HEK293 (cell line): ENCODE data around the gene MAPK12.

Experiments
- GLIS1 ChIP-seq: fragments of 450-650 bp; formaldehyde crosslinking; IDR thresholded peaks from 2 replicates; pipeline ENCODE4 v1.5.1; 2016; ENCODE audit warnings: missing biosample characterization, missing genetic modification characterization
- HOXC10 ChIP-seq: sonication (generic); formaldehyde crosslinking; IDR thresholded peaks from 2 replicates; pipeline ENCODE4 v1.8.1; 2023; ENCODE audit warnings: mild to moderate bottlenecking, missing genetic modification reagents
- IKZF3 ChIP-seq: fragments of 450-650 bp; IDR thresholded peaks from 2 replicates; pipeline ENCODE4 v1.5.0; 2018; ENCODE audit warnings: missing biosample characterization, mild to moderate bottlenecking, missing genetic modification characterization, moderate library complexity
- KLF10 ChIP-seq: fragments of 450-650 bp; IDR thresholded peaks from 2 replicates; pipeline ENCODE4 v1.5.1; 2018; ENCODE audit warnings: missing biosample characterization, mild to moderate bottlenecking, missing genetic modification characterization
- KLF9 ChIP-seq: fragments of 450-650 bp; formaldehyde crosslinking; IDR thresholded peaks from 2 replicates; pipeline ENCODE4 v1.5.1; 2016; ENCODE audit warnings: missing biosample characterization, missing genetic modification characterization, low read depth
- MEIS1 ChIP-seq: sonication (generic); formaldehyde crosslinking; IDR thresholded peaks from 2 replicates; pipeline ENCODE4 v1.8.1; 2022; ENCODE audit warnings: missing genetic modification reagents, mild to moderate bottlenecking, borderline replicate concordance
- MYNN ChIP-seq: fragments of 450-650 bp; formaldehyde crosslinking; IDR thresholded peaks from 2 replicates; pipeline ENCODE4 v1.5.1; 2016; ENCODE audit warnings: missing biosample characterization, missing genetic modification characterization, borderline replicate concordance
- REST ChIP-seq: fragments of 450-650 bp; formaldehyde crosslinking; IDR thresholded peaks from 2 replicates; pipeline ENCODE4 v1.5.1; 2016; ENCODE audit warnings: missing biosample characterization, missing genetic modification characterization
- WT1 ChIP-seq: fragments of 450-650 bp; formaldehyde crosslinking; IDR thresholded peaks from 2 replicates; pipeline ENCODE4 v1.5.1; 2016; ENCODE audit warnings: missing biosample characterization, missing genetic modification characterization
- ZNF148 ChIP-seq: fragments of 450-650 bp; formaldehyde crosslinking; IDR thresholded peaks from 2 replicates; pipeline ENCODE4 v1.5.0; 2017; ENCODE audit warnings: missing biosample characterization, missing genetic modification characterization, borderline replicate concordance
- ZNF211 ChIP-seq: fragments of 450-650 bp; formaldehyde crosslinking; IDR thresholded peaks from 2 replicates; pipeline ENCODE4 v1.5.1; 2016; ENCODE audit warnings: low read depth, missing biosample characterization, missing genetic modification characterization
- ZNF239 ChIP-seq: fragments of 450-650 bp; formaldehyde crosslinking; IDR thresholded peaks from 2 replicates; pipeline ENCODE4 v1.5.1; 2016; ENCODE audit warnings: missing biosample characterization, missing genetic modification characterization
- ZNF24 ChIP-seq: fragments of 450-650 bp; formaldehyde crosslinking; IDR thresholded peaks from 2 replicates; pipeline ENCODE4 v1.5.1; 2016; ENCODE audit warnings: missing biosample characterization, missing genetic modification characterization
- ZNF280D ChIP-seq: fragments of 450-650 bp; formaldehyde crosslinking; IDR thresholded peaks from 2 replicates; pipeline ENCODE4 v1.5.1; 2016; ENCODE audit warnings: missing biosample characterization, missing genetic modification characterization
- ZNF350 ChIP-seq: fragments of 450-650 bp; formaldehyde crosslinking; IDR thresholded peaks from 2 replicates; pipeline ENCODE4 v1.5.0; 2017; ENCODE audit warnings: missing biosample characterization, mild to moderate bottlenecking, missing genetic modification characterization
- ZNF354C ChIP-seq: fragments of 450-650 bp; formaldehyde crosslinking; IDR thresholded peaks from 2 replicates; pipeline ENCODE4 v1.5.1; 2016; ENCODE audit warnings: missing biosample characterization, missing genetic modification characterization, low read depth, borderline replicate concordance
- ZNF37A ChIP-seq: fragments of 450-650 bp; IDR thresholded peaks from 2 replicates; pipeline ENCODE4 v1.5.1; 2018; ENCODE audit warnings: missing biosample characterization, missing genetic modification characterization
- ZNF394 ChIP-seq: fragments of 450-650 bp; formaldehyde crosslinking; IDR thresholded peaks from 2 replicates; pipeline ENCODE4 v1.5.1; 2016; ENCODE audit warnings: missing biosample characterization, missing genetic modification characterization, mild to moderate bottlenecking, moderate library complexity, borderline replicate concordance
- ZNF426 ChIP-seq: fragments of 450-650 bp; formaldehyde crosslinking; IDR thresholded peaks from 2 replicates; pipeline ENCODE4 v1.5.1; 2017; ENCODE audit warnings: missing biosample characterization, missing genetic modification characterization, mild to moderate bottlenecking, inconsistent platforms, moderate library complexity
- ZNF449 ChIP-seq: fragments of 450-650 bp; formaldehyde crosslinking; IDR thresholded peaks from 2 replicates; pipeline ENCODE4 v1.5.1; 2017; ENCODE audit warnings: missing biosample characterization, mild to moderate bottlenecking, missing genetic modification characterization, moderate library complexity
- ZNF585B ChIP-seq: fragments of 450-650 bp; formaldehyde crosslinking; IDR thresholded peaks from 2 replicates; pipeline ENCODE4 v1.5.1; 2016; ENCODE audit warnings: missing biosample characterization, missing genetic modification characterization
- ZNF639 ChIP-seq: fragments of 450-650 bp; formaldehyde crosslinking; IDR thresholded peaks from 2 replicates; pipeline ENCODE4 v1.5.1; 2016; ENCODE audit warnings: missing biosample characterization, missing genetic modification characterization
- ZNF677 ChIP-seq: fragments of 450-650 bp; IDR thresholded peaks from 2 replicates; pipeline ENCODE4 v1.5.0; 2018; ENCODE audit warnings: missing biosample characterization, mild to moderate bottlenecking, missing genetic modification characterization, moderate library complexity
- ZNF76 ChIP-seq: fragments of 450-650 bp; formaldehyde crosslinking; IDR thresholded peaks from 2 replicates; pipeline ENCODE4; 2016; ENCODE audit warnings: low read depth, missing biosample characterization, missing genetic modification characterization, borderline replicate concordance
- ZNF768 ChIP-seq: fragments of 450-650 bp; formaldehyde crosslinking; IDR thresholded peaks from 2 replicates; pipeline ENCODE4 v1.5.1; 2018; ENCODE audit warnings: missing biosample characterization, mild to moderate bottlenecking, missing genetic modification characterization
- ZNF776 ChIP-seq: fragments of 450-650 bp; formaldehyde crosslinking; IDR thresholded peaks from 2 replicates; pipeline ENCODE4 v1.5.0; 2017; ENCODE audit warnings: missing biosample characterization, missing genetic modification characterization, borderline replicate concordance
- ZNF785 ChIP-seq: fragments of 450-650 bp; formaldehyde crosslinking; IDR thresholded peaks from 2 replicates; pipeline ENCODE4 v1.5.1; 2016; ENCODE audit warnings: missing biosample characterization, missing genetic modification characterization
- ZNF792 ChIP-seq: fragments of 450-650 bp; formaldehyde crosslinking; IDR thresholded peaks from 2 replicates; pipeline ENCODE4 v1.5.1; 2016; ENCODE audit warnings: missing biosample characterization, missing genetic modification characterization

MAPK12 gene

GRCh38 chr22:50269970-50270665, 8.6 kb upstream of the MAPK12 start, which contains the start of gene MAPK11 (continued):
- TF ChIP-seq ZNF776 (tag by site-specific recombination), result no peak
- no peak for TF ChIP-seq ZNF239 (tag by site-specific recombination)
- TF ChIP-seq MYNN (tag by site-specific recombination), result no peak
- peak; percentile 43 for TF ChIP-seq GLIS1 (tag by site-specific recombination)
- TF ChIP-seq ZNF394 (tag by site-specific recombination), result no peak
- no peak; the same call in 1 of the 2 replicates for TF ChIP-seq KLF9
- no peak for TF ChIP-seq ZNF37A (tag by site-specific recombination)
- no peak for TF ChIP-seq ZNF354C (tag by site-specific recombination)
- no peak for TF ChIP-seq ZNF211 (tag by site-specific recombination)
- no peak for TF ChIP-seq ZNF24 (tag by site-specific recombination)
- no peak for TF ChIP-seq HOXC10 (CRISPR knock-in tag)
- TF ChIP-seq ZNF792 (tag by site-specific recombination), result no peak
- no peak for TF ChIP-seq ZNF677
- 0 out of 2 replicates have a peak, but pooled peaks have one; percentile 29 for TF ChIP-seq WT1 (tag by site-specific recombination)
- no peak for TF ChIP-seq REST
- TF ChIP-seq KLF10 (tag by site-specific recombination), result no peak
- TF ChIP-seq ZNF280D (tag by site-specific recombination), result no peak
- no peak for TF ChIP-seq ZNF785 (tag by site-specific recombination)
- TF ChIP-seq ZNF148 (tag by site-specific recombination), result no peak
- TF ChIP-seq ZNF426, result no peak
- no peak for TF ChIP-seq ZNF585B (tag by site-specific recombination)
- no peak for TF ChIP-seq ZNF639 (tag by site-specific recombination)
- no peak for TF ChIP-seq ZNF76
- TF ChIP-seq ZNF449, result no peak
- no peak for TF ChIP-seq ZNF768
- TF ChIP-seq MEIS1 (CRISPR knock-in tag), result no peak
- no peak for TF ChIP-seq ZNF350 (tag by site-specific recombination)
- TF ChIP-seq IKZF3 (tag by site-specific recombination), result no peak
